NCI-H774 (cell line): ENCODE results near the gene ANKRD34A.
A peak's percentile ranks its signal among the peaks of the same experiment; 100 is the strongest.

Experiments
- DNase-seq: peaks from one replicate; lab custom pipeline; 2025; lab: John Stamatoyannopoulos, UW

Gene ANKRD34A

DNA sequence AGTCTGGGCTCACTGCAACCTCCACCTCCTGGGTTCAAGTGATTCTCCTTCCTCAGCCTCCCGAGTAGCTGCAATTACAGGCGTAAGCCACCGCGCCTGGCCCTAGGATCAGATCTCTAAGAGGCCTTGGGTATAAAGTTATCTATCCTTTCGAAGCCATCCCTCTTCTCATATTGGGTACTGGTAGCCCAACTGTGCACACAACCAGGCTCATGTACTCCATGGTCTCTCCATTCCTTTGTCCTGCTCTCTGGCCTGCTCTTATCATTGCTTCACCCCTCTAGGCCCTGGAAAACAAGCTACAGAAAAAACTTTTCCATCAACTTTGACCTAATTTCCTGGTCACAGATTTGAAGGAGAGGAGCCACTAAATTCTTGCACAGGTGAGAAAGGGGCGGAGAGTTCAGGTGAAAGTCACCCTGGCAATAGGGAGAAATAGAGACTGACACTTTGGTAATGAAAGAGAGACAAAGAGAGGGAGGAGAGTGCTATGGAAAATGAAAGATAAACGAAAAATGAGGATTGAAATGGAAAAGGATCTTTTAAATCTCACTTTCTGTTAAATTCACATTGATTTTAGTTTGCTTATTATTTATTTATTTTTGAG, 26.0 kb upstream of the ANKRD34A start:
- no peak for DNase-seq

GRCh38 chr1:145988773-145989172, 24.4 kb upstream of the ANKRD34A start:
- no peak for DNase-seq

GRCh38 chr1:145987926-145988325, 23.6 kb upstream of the ANKRD34A start:
- DNase-seq, result no peak

DNA sequence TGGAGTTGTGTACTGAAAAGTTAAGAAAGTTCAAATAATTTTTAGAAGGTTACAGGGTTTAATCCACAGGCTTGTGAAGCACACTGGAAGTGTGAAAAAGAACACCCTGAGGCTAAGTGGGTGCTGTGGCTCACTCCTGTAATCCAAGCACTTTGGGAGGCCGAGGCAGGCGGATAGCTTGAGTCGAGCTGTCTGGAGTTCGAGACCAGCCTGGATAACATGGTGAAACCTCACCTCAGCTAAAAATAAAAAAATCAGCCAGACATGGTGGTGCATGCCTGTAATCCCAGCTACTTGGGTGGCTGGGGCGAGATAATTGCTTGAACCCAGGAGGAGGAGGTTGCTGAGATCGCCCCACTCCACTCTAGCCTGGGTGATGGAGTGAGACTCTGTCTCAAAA, 22.2 kb upstream of the ANKRD34A start:
- no peak for DNase-seq

DNA sequence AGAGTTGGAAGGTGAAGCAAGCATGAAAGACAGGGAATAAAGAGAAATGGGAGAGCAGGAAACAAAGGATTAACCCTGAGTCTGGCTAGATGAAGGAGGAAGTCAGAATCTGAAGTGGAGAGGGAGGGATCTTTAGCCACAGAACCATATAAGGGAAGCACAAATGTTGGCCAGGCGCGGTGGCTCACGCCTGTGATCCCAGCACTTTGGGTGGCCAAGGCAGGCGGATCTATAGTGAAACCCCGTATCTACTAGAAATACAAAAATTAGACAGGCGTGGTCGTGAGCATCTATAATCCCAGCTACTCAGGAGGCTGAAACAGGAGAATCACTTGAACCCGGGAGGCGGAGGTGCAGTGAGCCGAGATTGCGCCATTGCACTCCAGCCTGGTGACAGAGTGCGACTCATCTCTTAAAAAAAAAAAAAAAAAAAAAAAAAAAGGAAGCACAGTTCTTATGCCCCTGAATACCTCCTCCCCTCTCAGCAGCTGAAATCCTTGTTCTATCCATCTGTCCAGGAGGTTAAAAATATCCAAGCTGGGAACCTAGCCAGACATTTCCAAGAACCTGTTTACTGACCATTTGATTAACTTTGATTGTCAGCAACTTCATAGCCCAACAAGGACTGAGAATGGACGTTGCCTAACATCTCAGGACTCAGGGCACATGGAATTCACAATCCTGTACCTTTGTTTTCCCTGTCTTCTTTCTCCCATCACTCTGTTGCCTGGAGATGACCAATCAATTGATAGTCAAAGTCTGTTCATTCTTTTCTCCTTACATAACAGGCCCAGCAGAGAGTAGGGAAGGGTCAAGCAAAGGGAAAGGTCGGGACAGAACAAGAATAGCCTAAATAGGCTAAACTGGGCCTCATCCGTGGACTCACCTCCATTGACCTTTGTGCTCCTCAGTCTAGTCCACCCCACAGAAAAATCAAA, 21.4 kb upstream of the ANKRD34A start:
- peak; percentile 25 for DNase-seq

DNA sequence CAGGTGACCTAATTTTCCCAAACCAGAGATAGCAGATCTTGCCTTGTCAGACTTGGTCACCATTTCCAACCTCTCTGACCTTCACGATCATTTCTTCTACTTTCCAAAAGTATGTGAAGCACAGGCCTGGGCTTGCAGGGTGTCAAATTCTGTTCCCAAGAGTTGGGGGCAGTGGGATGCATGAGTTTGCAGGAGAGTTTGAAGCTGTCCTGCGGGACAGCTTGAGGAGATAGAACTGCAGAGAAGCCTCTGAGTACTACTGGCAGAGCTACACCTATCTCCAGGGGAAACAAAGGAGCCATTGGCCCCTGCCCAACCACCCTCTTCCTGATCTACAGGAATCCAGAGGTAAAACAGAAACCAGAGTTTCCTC, 20.7 kb upstream of the ANKRD34A start:
- DNase-seq, result no peak

DNA sequence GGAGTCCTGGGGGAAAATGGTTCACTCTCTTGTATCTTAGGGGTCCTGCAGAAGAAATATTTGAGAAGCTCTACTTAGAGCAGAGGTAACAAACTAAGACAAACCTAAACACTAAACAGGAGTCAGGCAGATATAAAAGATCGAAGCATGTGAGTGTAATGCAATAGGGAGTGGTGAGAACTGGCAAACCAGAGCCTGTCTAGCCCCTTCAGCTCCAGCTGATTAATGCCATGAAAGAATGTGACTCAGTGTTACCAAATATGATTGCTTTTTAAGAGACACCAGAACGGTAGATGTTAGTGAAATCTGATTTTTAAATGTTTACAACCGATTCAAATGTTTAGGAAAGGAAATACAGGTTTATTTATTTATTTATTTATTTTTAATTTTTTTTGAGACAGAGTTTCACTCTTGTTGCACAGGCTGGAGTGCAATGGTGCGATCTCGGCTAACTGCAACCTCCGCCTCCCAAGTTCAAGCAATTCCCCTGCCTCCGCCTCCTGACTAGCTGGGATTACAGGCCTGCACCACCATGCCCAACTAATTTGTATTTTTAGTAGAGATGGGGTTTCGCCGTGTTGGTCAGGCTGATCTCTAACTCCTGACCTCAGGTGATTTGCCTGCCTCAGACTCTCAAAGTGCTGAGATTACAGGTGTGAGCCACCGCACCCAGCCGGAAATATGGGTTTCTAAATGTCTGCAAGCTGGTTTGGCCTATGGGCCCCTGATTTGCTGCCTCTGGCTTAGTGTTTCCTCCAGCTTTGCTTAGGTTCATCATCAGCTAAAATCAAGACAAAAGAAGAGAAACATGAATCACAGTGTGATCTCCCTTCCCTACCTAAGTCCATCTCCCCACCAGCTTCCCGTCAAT, 19.8 kb upstream of the ANKRD34A start:
- DNase-seq, result no peak

DNA sequence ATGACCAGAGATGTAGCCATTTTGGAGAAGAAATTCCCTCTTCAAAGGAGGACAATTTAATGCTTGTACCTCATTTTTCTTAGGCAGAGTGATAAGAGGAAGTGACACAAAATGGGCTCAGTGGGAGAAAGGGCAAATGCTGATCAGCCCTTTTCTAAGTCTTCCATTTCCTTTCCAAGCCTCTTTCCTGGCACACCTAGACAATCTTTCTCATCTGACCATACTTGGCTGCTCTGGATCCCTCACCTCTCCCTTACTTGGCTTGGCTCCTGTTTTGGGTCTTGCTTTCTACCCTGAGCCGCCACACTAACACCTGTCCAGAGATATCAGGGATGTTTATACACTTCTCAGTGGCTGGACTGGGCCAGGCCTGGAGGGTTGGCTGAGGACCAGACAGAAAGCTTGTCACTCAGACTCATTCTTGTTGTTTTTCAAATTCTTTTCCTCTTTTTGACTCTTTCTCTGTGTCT, 18.9 kb upstream of the ANKRD34A start:
- DNase-seq, result no peak

DNA sequence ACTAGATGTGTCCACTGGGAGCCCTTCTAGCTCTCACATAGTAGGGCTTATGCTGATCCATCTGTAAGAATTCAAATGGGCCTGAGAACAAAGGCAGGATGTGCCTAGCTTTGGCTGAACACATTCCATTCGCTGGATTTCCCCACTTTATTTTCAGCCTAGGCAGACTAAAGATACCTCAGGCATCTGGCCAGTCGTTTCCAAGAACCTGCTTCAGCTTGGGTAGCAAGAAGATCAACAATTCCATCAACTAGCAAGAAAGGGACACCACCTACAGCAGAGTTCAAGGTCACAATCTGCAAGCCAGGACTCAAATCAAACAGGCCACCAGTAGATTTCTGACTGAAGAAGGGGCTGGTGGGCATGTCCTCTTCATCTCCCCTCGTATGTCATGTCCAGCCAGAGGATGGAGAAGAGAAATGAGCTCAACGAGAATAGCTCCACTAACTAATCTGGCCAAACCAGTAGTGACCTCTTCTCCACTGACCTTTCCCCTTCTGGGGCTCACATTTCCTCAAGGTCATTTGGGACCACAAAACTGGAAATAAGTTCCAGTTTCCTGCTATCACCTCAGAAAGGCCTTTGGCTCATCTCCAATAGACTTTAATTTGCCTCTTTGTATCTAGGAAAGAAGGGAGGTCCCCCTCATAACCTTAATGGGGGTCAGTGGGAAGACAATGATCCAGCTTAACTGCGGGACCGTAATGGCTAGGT, 17.8 kb upstream of the ANKRD34A start:
- no peak for DNase-seq

DNA sequence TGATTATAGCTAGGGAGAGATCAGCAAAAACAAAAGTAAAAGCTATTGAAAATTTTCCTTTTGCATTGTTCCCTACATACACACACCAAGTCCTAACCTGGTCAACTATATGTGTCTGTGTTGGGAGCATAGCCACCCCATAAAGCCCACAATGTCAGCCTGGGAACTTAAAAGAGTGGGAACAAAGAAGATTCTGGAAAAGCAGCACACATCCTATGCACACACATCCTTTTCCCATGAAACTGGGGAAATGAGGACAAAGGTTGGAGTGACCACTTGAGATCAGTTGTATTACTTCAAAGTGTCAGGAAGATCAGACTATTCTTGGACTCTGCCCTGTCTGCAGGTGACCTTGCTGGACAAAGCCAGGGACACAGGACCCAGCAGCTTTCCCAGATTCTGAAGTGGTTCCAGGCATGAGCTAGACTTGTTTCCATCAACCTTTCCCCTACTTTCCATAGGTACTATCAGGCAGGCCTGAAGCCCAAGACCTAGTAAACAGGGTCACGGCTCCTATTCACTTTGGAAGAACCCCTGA, 16.2 kb upstream of the ANKRD34A start:
- DNase-seq, result no peak

DNA sequence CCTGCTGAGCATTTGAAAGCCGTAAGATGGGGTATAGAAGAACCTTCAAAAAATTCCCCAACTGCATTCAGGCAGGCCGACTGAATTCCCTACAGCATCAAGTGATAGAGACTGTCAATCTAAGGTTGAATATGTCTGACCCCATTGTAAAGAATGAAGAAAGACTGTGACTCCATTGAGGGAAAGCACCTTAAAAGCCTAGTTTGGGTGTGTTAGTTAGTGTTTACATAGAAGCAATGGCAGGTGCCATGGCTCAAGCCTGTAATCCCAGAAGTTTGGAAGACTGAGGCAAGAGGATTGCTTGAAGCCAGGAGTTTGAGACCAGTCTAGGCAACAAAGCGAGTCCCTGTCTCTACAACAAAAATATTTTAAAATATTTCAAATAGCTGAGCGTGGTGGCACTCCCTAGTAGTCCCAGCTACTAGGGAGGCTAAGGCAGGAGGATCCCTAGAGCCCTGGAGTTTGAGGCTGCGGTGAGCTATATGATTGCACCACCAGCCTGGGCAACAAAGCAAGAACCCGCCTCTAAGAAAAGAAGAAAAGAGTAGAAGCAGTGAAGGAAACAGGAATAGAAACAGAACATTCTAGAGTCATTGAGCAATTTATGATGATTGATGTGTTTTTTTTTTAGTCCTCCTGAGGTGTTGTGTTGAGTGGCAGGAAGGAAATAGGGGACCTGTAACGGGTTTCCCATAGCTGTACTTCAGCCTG, 15.5 kb upstream of the ANKRD34A start:
- no peak for DNase-seq

DNA sequence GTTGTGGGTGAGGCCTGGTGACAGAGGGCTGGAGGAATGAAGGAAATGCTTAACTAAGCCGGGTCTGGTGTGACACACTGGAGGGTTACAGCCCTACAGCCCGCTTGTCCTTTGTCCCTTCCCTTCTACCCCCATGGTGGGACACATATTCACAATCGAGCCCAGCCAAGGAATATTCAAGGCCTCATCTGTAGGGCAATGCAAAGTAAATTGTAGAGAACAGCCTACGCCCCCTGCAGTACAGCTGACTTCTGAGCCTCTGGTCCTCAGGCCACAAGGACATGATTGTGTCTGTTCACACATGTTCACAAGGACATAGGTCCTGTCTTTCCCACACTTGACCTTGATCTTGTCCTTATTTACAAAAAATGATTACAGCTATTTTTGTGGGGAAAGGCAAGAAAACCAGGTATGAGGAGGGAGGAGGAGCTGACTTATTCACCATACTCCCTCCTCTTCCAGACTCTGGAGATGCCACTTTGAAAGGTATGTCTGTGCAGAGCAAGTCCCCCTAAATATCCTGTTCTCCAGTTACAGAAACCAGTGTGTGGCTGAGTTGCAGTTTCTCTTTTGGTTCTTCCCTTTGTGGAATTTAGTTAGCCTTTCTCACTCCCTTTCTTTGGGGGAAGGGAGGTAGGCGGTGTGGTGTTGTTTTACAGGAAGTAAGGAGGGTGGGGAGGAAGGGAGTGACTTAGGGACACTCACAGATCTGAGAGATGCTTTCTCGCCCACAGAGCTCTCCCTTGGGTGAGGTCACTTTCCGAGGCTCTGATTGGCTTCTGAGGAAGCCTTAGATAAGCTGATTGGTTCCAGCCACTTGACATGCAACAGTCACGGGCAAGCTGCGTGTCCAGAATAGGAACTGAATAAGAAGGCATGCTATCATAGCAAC, 14.7 kb upstream of the ANKRD34A start:
- DNase-seq, result peak; percentile 95

DNA sequence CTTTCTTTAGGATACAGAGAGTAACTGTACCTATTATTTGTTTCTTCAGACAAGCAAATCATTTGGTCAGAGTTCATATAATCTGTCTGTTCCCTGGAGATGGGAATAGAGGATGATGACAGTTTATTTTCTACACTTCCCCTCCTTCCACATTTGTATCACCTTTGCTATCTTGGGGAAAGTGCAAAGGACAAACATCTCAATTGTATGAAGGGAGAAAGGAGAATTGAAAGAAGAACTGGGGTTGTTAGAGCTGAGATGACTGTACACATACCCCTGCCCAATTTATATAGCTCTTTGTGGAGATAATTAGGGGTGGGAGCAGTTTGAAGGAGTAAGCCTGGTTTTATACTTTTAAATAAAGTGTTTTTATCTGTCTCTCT, 14.1 kb upstream of the ANKRD34A start:
- DNase-seq, result no peak

DNA sequence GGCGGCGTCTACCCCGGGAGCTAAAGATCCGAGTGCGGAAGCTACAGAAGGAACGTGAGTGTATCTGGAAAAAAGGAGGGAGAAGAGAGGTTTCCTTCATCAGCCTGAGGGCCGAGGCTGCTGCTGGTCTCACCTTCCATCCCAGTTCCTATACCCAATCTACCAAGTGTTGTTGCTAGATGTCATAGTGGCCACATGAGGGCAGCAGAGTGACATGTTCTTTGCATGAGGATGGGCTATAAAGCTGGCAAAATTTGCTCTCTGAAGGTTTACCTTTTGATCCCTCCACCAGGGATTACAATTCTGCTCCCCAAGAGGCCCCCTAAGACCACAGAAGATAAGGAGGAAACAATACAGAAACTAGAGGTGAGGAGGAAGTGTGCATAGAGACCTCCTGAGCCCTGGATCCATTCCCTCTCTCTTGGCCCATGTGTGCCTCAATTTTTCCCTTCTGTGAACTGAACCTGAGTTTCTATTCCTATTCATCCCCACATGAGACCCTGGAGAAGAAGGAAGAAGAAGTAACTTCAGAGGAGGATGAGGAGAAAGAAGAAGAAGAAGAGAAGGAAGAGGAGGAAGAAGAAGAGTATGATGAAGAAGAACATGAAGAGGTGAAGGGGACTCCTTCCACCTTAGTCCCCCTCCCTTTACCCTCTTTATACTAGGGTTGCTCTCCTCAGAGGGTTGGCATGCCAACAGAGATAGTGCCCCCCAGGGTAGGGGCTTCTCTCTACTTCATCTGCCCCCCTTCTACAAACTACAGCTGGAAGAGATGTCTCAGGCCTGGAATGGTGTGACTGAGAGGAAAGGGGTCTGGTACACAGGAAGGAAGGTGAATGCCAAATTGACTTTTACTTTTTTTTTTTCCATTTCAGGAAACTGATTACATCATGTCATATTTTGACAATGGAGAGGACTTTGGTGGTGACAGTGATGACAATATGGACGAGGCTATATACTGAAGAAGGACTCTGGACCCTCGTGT, 13.4 kb upstream of the ANKRD34A start:
- DNase-seq, result peak; percentile 72

DNA sequence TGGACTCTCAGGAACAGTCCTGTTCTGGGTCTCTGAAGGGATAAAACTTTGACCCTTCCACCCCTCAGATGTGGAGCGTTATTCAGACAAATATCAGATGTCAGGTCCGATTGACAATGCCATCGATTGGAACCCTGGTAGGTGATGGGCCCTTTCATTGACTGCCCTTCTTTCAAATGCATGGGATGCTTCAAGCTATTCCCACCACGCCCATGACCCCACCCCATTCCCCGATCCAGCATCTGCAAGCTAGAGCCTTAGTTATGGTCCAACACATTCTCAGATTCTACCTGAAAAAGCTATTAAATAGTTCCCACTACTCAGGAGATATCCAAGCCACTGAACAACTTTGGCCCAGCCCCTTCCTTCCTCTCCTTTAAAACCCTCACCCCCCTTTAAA, 12.6 kb upstream of the ANKRD34A start:
- DNase-seq, result no peak

DNA sequence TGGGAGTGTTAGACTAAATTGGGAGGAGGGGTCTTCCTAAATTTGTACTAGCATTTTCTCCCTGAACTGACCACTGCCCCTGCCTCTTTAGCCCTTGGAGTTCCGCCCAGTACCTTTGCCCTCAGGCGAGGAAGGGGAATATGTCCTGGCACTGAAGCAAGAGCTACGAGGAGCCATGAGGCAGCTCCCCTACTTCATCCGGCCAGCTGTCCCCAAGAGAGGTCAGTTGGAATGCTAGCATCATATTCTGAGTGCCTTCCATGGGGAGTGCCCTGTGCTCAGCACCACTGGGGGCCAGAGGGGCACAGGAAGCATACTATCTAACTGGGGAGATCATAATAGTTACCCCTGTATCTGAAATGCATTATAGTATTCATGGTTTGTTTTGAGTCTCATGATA, 10.8 kb upstream of the ANKRD34A start:
- no peak for DNase-seq

GRCh38 chr1:145974721-145975120, 10.3 kb upstream of the ANKRD34A start:
- no peak for DNase-seq

DNA sequence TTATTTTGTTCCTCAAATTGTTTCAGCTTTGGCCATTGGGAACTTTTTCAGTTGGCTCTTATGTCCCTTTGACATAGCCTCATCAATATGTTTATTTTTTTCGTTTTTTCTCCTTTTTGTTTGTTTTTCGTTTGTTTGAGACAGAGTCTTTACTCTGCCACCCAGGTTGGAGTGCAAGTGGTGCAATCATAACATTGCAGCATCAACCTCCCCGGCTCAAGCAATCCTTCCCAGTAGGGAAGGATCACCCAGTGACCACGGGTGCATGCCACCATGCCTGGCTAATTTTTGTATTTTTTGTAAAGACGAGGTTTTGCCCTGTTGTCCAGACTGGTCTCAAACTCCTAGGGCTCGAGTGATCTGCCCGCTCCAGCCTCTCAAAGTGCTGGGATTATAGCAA, 8.2 kb upstream of the ANKRD34A start:
- DNase-seq, result no peak

- no peak for DNase-seq
Measured at GRCh38 chr1:145967288-145967687, 2.9 kb upstream of the ANKRD34A start.
